Activated naive CD8-positive, alpha-beta T cell treated with anti-CD3 and anti-CD28 coated beads for 36 hours (primary cell): ENCODE measurements around the gene ZDHHC7. TPM values are rescaled to one million over a fixed set of nuclear protein-coding genes. Genes with fewer than 3 reads are reported as not detected.

Source experiments
- DNase-seq: peaks from one replicate; pipeline ENCODE4 v3.0.0; 2021
- H3K27ac Mint-ChIP-seq: one replicate; pipeline ENCODE4 v1.8.0; 2022; ENCODE audit warnings: mild to moderate bottlenecking, moderate library complexity, mixed read lengths
- H3K27me3 Mint-ChIP-seq: one replicate; pipeline ENCODE4 v1.8.0; 2022; ENCODE audit warnings: mild to moderate bottlenecking, mixed read lengths
- H3K36me3 Mint-ChIP-seq: one replicate; pipeline ENCODE4 v1.8.0; 2021; ENCODE audit warnings: mild to moderate bottlenecking, mixed read lengths
- H3K4me1 Mint-ChIP-seq: one replicate; pipeline ENCODE4 v1.8.0; 2021; ENCODE audit warnings: mixed read lengths
- H3K4me3 Mint-ChIP-seq: one replicate; pipeline ENCODE4 v1.8.0; 2022; ENCODE audit warnings: mild to moderate bottlenecking, moderate library complexity, mixed read lengths
- H3K9me3 Mint-ChIP-seq: one replicate; pipeline ENCODE4 v1.8.0; 2022; ENCODE audit warnings: mixed read lengths
- total RNA-seq, 2 experiments: library from RNA; stranded (reverse); gene quantifications; one replicate each; pipeline ENCODE4 v1.2.3, GENCODE V29; 2021

The ZDHHC7 gene
- total RNA-seq, 2 experiments from 2014 or later = 27.4 to 30.0 TPM

- peaks cover 19% of the 10 kb centered on the region for H3K4me1 Mint-ChIP-seq
- no peak overlapping the region for H3K4me3 Mint-ChIP-seq
- H3K27me3 Mint-ChIP-seq = peaks cover 3% of the 10 kb centered on the region
- no peaks in the 10 kb centered on the region for H3K9me3 Mint-ChIP-seq
- no peaks in the 10 kb centered on the region for H3K36me3 Mint-ChIP-seq
- no peak overlapping the region for H3K27ac Mint-ChIP-seq
- no peak for DNase-seq
Measured at GRCh38 chr16:85015481-85016187, 4.3 kb upstream of the ZDHHC7 start.

- peaks cover 3% of the 10 kb centered on the region for H3K36me3 Mint-ChIP-seq
- no peak overlapping the region for H3K27ac Mint-ChIP-seq
- no peak overlapping the region for H3K4me3 Mint-ChIP-seq
- no peak for DNase-seq
- peaks cover 3% of the 10 kb centered on the region for H3K27me3 Mint-ChIP-seq
- H3K9me3 Mint-ChIP-seq = no peaks in the 10 kb centered on the region
- H3K4me1 Mint-ChIP-seq = peaks cover 29% of the 10 kb centered on the region
Measured at GRCh38 chr16:85014311-85014710, 3.0 kb upstream of the ZDHHC7 start.

GRCh38 chr16:85011846-85012284 lies 530 bp upstream of the ZDHHC7 start:
- Mint-ChIP-seq H3K27ac (peak overlapping the region; percentile 99), H3K4me3 (peak overlapping the region; percentile 97), H3K9me3 (no peaks in the 10 kb centered on the region), H3K36me3 (peaks cover 5% of the 10 kb centered on the region), H3K4me1 (peaks cover 28% of the 10 kb centered on the region), H3K27me3 (peaks cover 3% of the 10 kb centered on the region)
- DNase-seq = peak; percentile 2

GRCh38 chr16:85010446-85010930 lies 847 bp downstream of the ZDHHC7 start:
- peaks cover 5% of the 10 kb centered on the region for H3K36me3 Mint-ChIP-seq
- peak overlapping the region; percentile 93 for H3K4me3 Mint-ChIP-seq
- peaks cover 3% of the 10 kb centered on the region for H3K27me3 Mint-ChIP-seq
- no peaks in the 10 kb centered on the region for H3K9me3 Mint-ChIP-seq
- DNase-seq = no peak
- H3K27ac Mint-ChIP-seq = peak overlapping the region; percentile 90
- peaks cover 25% of the 10 kb centered on the region for H3K4me1 Mint-ChIP-seq

DNA sequence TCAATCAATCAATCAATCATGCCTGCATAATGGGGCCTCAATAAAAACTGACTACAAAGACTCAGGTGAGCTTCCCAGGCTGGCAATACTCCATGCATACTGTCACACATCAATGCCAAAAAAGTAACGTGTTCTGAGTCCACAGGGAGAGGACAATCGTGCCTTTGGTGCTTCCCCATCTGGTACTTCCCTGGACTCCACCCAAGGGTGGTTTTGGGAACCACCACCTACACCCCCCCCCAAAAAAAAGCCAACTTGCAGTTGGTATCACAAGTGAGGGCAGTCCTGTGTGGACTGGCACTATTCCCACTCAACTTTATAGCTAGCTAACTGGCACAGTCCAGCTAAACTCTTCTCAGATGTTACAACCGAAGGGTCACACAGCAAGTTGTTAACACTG lies 3.1 kb downstream of the ZDHHC7 start:
- Mint-ChIP-seq H3K9me3 (no peaks in the 10 kb centered on the region), H3K36me3 (peaks cover 5% of the 10 kb centered on the region), H3K27me3 (no peaks in the 10 kb centered on the region), H3K4me1 (peaks cover 43% of the 10 kb centered on the region), H3K27ac (no peak overlapping the region), H3K4me3 (no peak overlapping the region)
- no peak for DNase-seq

DNA sequence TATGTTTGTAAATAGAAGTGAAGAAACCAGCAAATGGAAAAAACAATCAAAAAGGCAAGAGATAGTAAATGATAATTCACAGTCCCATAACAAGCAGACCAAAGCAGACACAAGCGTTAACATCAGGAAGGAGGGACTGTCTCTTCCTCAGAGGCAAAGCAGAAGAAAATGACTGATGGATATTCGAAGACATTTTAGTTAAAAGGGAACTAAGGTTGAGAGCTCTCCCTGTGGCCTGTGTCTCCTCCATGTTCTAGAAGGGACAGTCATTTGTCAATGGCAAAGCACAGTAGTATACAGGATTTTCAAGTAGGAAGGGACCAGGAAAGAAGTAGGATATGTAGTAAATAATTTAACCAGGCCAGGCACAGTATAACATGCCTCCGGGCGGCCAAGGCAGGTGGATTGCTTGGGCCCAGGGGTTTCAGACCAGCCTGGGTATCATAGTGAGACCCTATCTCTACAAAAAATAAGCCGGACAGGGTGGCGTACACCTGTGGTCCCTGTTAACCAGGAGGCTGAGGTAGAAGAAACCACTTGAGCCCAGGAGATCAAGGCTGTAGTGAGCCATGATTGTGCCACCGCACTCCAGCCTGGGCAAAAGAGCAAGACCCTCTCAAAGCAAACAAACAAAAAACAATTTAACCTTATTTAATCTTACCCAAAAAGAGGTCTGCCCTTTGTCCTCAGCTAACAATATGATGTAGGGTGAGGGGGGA lies 3.7 kb downstream of the ZDHHC7 start:
- peaks cover 48% of the 10 kb centered on the region for H3K4me1 Mint-ChIP-seq
- H3K36me3 Mint-ChIP-seq = peaks cover 5% of the 10 kb centered on the region
- H3K9me3 Mint-ChIP-seq = no peaks in the 10 kb centered on the region
- DNase-seq = no peak
- H3K4me3 Mint-ChIP-seq = no peak overlapping the region
- H3K27me3 Mint-ChIP-seq = no peaks in the 10 kb centered on the region
- no peak overlapping the region for H3K27ac Mint-ChIP-seq

DNA sequence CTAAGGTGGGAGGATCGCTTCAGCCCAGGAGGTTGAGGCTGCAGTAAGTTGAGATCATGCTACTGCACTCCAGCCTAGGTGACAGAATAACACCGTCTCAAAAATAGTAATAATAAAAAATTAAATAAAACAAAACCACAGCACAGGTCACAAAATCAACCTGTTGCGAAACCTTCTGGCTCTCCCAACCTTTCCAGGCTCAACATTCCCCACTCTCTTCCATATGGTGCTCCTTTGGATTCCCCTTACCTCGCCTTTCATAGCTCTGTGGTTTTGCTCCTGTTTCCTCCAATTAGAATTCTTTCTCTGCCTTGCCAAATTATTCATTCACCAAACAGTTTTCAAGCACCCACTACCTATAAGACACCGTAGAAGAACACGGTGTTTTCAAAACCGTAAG lies 4.7 kb downstream of the ZDHHC7 start:
- Mint-ChIP-seq H3K27ac (no peak overlapping the region), H3K36me3 (peaks cover 5% of the 10 kb centered on the region), H3K4me3 (no peak overlapping the region), H3K9me3 (no peaks in the 10 kb centered on the region), H3K4me1 (peaks cover 51% of the 10 kb centered on the region), H3K27me3 (no peaks in the 10 kb centered on the region)
- no peak for DNase-seq

- H3K27ac Mint-ChIP-seq = no peak overlapping the region
- H3K27me3 Mint-ChIP-seq = no peaks in the 10 kb centered on the region
- H3K4me1 Mint-ChIP-seq = peaks cover 58% of the 10 kb centered on the region
Measured at GRCh38 chr16:85005285-85006069, 5.9 kb downstream of the ZDHHC7 start.

GRCh38 chr16:85004587-85005205 lies 6.6 kb downstream of the ZDHHC7 start:
- Mint-ChIP-seq H3K27ac (no peak overlapping the region), H3K4me3 (no peak overlapping the region), H3K4me1 (peaks cover 50% of the 10 kb centered on the region), H3K27me3 (no peaks in the 10 kb centered on the region), H3K9me3 (no peaks in the 10 kb centered on the region), H3K36me3 (peaks cover 3% of the 10 kb centered on the region)
- no peak for DNase-seq

More at GRCh38 chr16:85005285-85006069, 5.9 kb downstream of the ZDHHC7 start:
- H3K4me3 Mint-ChIP-seq = no peak overlapping the region
- no peak for DNase-seq
- H3K36me3 Mint-ChIP-seq = peaks cover 5% of the 10 kb centered on the region
- no peaks in the 10 kb centered on the region for H3K9me3 Mint-ChIP-seq

- no peak for DNase-seq
- peaks cover 53% of the 10 kb centered on the region for H3K4me1 Mint-ChIP-seq
Measured at GRCh38 chr16:85003725-85004586, 7.4 kb downstream of the ZDHHC7 start.

DNA sequence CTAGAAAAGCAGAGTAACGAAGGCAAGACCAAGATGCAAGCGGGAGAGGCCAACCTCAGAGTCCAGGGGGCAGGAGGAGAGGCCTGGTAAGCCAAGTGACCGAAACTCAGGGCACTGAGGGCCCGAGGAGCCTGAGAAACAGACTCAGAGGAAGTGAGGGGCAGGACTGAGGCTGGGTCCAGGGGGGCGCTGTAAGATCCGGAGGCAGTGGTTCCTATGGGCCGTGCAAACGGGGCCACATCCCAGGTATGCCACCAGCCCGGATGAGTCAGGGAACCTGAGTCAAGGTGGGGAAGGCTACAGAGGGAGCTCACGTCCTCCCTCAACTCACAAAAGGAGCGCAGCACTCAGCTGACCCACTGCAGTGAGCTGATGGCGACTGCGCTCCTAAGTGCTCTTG lies 8.3 kb downstream of the ZDHHC7 start:
- peak overlapping the region; percentile 59 for H3K27ac Mint-ChIP-seq
- peak overlapping the region; percentile 32 for H3K4me3 Mint-ChIP-seq
- no peaks in the 10 kb centered on the region for H3K9me3 Mint-ChIP-seq
- H3K27me3 Mint-ChIP-seq = no peaks in the 10 kb centered on the region
- peaks cover 49% of the 10 kb centered on the region for H3K4me1 Mint-ChIP-seq
- H3K36me3 Mint-ChIP-seq = peaks cover 5% of the 10 kb centered on the region
- DNase-seq = no peak

More at GRCh38 chr16:85003725-85004586, 7.4 kb downstream of the ZDHHC7 start:
- H3K36me3 Mint-ChIP-seq = peaks cover 2% of the 10 kb centered on the region
- H3K4me3 Mint-ChIP-seq = no peak overlapping the region
- no peaks in the 10 kb centered on the region for H3K9me3 Mint-ChIP-seq
- no peaks in the 10 kb centered on the region for H3K27me3 Mint-ChIP-seq
- H3K27ac Mint-ChIP-seq = no peak overlapping the region

- Mint-ChIP-seq H3K4me3 (peak overlapping the region; percentile 32), H3K27me3 (no peaks in the 10 kb centered on the region), H3K27ac (peak overlapping the region; percentile 59), H3K36me3 (peaks cover 5% of the 10 kb centered on the region), H3K4me1 (peaks cover 47% of the 10 kb centered on the region), H3K9me3 (no peaks in the 10 kb centered on the region)
- peak; percentile 41 for DNase-seq
Measured at GRCh38 chr16:85002608-85003007, 8.7 kb downstream of the ZDHHC7 start.

- H3K4me1 Mint-ChIP-seq = peaks cover 43% of the 10 kb centered on the region
- H3K27ac Mint-ChIP-seq = no peak overlapping the region
- peak overlapping the region; percentile 1 for H3K4me3 Mint-ChIP-seq
- no peaks in the 10 kb centered on the region for H3K9me3 Mint-ChIP-seq
- peaks cover 3% of the 10 kb centered on the region for H3K36me3 Mint-ChIP-seq
- H3K27me3 Mint-ChIP-seq = no peaks in the 10 kb centered on the region
- DNase-seq = no peak
Measured at GRCh38 chr16:85002099-85002541, 9.2 kb downstream of the ZDHHC7 start.
